Endothelial cell of umbilical vein (primary cell): ENCODE data around the gene ABR. TPM values are rescaled to one million over a fixed set of nuclear protein-coding genes. Genes with fewer than 3 reads are reported as not detected.

Experiments
- BruUV-seq: library from RNA; stranded (reverse); fragments of 400-500 nt; replicated peaks from 2 replicates; lab custom pipeline; 2021; lab: Mats Ljungman, UMichigan
- CTCF ChIA-PET: fragments of 300-600, 350-600 bp; sonication (Branson Sonifier 250); formaldehyde crosslinking; loops from one replicate; lab custom pipeline; 2021; ENCODE audit warnings: antibody characterized with exemption, inconsistent platforms; lab: Charles Lee
- POLR2A ChIA-PET: fragments of 300-600, 350-600 bp; sonication (Branson Sonifier 250); formaldehyde crosslinking; loops from one replicate; lab custom pipeline; 2021; ENCODE audit warnings: antibody characterized with exemption, inconsistent platforms; lab: Charles Lee
- DNase-seq: peaks from one replicate; pipeline ENCODE4 v3.0.0-alpha.2; 2011; ENCODE audit warnings: low read depth, low spot score
- FAIRE-seq: peaks from 2 replicates; lab custom pipeline; 2011; peaks lifted over from hg19 to GRCh38; lab: Jason Lieb, UNC
- H2AFZ ChIP-seq: 2 replicates; pipeline ENCODE4 v1.6.0; 2012; ENCODE audit warnings: low read depth, low read length, control low read depth, inconsistent platforms
- H3K27ac ChIP-seq: 2 replicates; pipeline ENCODE4 v1.5.1; 2011; ENCODE audit warnings: low read depth, mild to moderate bottlenecking, control low read depth, low read length, moderate library complexity; ENCODE audit not compliant: insufficient read depth
- H3K27me3 ChIP-seq, 2 experiments: 2 replicates each; pipeline versions ENCODE4 v1.6.0 to v1.6.1; 2011; ENCODE audit warnings: low read length in 2 of 2, mixed read lengths in 1 of 2; ENCODE audit not compliant: control insufficient read depth in 2 of 2, insufficient read depth in 2 of 2
- H3K36me3 ChIP-seq, 2 experiments: 2 replicates in 1 of 2; 3 replicates in 1 of 2; pipeline ENCODE4 v1.5.1; 2011; ENCODE audit warnings: low read length in 2 of 2, mild to moderate bottlenecking in 1 of 2, moderate library complexity in 1 of 2; ENCODE audit not compliant: control insufficient read depth in 2 of 2, insufficient read depth in 2 of 2; ENCODE audit errors: extremely low read depth in 1 of 2
- H3K4me1 ChIP-seq: 3 replicates; pipeline ENCODE4 v1.5.1; 2011; ENCODE audit warnings: mild to moderate bottlenecking, low read length; ENCODE audit not compliant: control insufficient read depth, insufficient read depth; ENCODE audit errors: extremely low read depth
- H3K4me2 ChIP-seq: 2 replicates; pipeline ENCODE4 v1.6.1; 2011; ENCODE audit warnings: low read length, control low read depth, mixed read lengths; ENCODE audit not compliant: insufficient read depth
- H3K4me3 ChIP-seq, 3 experiments: fragments of 200-600 bp in 1 of 3; sonication (generic), shearing (Covaris generic) in 1 of 3; replicated peaks in 1 of 3; 2 replicates each; pipeline ENCODE4 v1.5.1; 2011 to 2016; ENCODE audit warnings: control low read depth in 3 of 3, low read length in 3 of 3, mild to moderate bottlenecking in 2 of 3, inconsistent platforms in 1 of 3, low read depth in 1 of 3, moderate library complexity in 1 of 3; ENCODE audit not compliant: insufficient read depth in 1 of 3
- H3K79me2 ChIP-seq: 2 replicates; pipeline ENCODE4 v1.6.0; 2012; ENCODE audit warnings: low read length, inconsistent platforms; ENCODE audit not compliant: control insufficient read depth, insufficient read depth
- H3K9ac ChIP-seq: replicated peaks from 2 replicates; pipeline ENCODE3; 2011; ENCODE audit warnings: low read length, control low read depth; ENCODE audit not compliant: insufficient read depth; ENCODE audit errors: extremely low read depth
- H3K9me1 ChIP-seq: replicated peaks from 3 replicates; pipeline ENCODE4 v1.6.0; 2011; ENCODE audit warnings: mild to moderate bottlenecking, low read length; ENCODE audit not compliant: control insufficient read depth, insufficient read depth; ENCODE audit errors: extremely low read depth
- H3K9me3 ChIP-seq: replicated peaks from 2 replicates; pipeline ENCODE4 v1.5.1; 2012; ENCODE audit warnings: low read length, inconsistent platforms; ENCODE audit not compliant: control insufficient read depth, insufficient read depth
- H4K20me1 ChIP-seq: replicated peaks from 2 replicates; pipeline ENCODE3; 2011; ENCODE audit warnings: mild to moderate bottlenecking, low read length; ENCODE audit not compliant: control insufficient read depth, insufficient read depth; ENCODE audit errors: extremely low read depth
- EZH2 ChIP-seq: IDR thresholded peaks from 2 replicates; pipeline ENCODE4 v1.6.1; 2012; ENCODE audit warnings: borderline replicate concordance, low read depth, mild to moderate bottlenecking, moderate library complexity, low read length, inconsistent platforms; ENCODE audit not compliant: severe bottlenecking
- FOS ChIP-seq: IDR thresholded peaks from 2 replicates; pipeline ENCODE4 v1.6.1; 2011; ENCODE audit warnings: mild to moderate bottlenecking, low read length, moderate library complexity, borderline replicate concordance; ENCODE audit not compliant: insufficient read depth
- GATA2 ChIP-seq: IDR thresholded peaks from 2 replicates; pipeline ENCODE4 v1.7.0; 2011; ENCODE audit warnings: low read depth, mild to moderate bottlenecking, moderate library complexity, mixed read lengths, low read length; ENCODE audit not compliant: insufficient read length, insufficient read depth
- MYC ChIP-seq: IDR thresholded peaks from one replicate; pipeline ENCODE4 v1.6.1; 2011; ENCODE audit warnings: mild to moderate bottlenecking, low read depth, low read length
- POLR2A ChIP-seq: IDR thresholded peaks from 2 replicates; pipeline ENCODE4 v1.6.1; 2012; ENCODE audit warnings: low read depth, mild to moderate bottlenecking, control low read depth, low read length
- POLR2AphosphoS5 ChIP-seq: IDR thresholded peaks from 2 replicates; pipeline ENCODE4 v1.6.1; 2012; ENCODE audit warnings: low read depth, mild to moderate bottlenecking, control low read depth, low read length, moderate library complexity; ENCODE audit not compliant: insufficient read depth
- dilution Hi-C: fragments of 300-500 bp; cut with MboI; formaldehyde crosslinking; loops from one replicate; pipeline ENCODE4 v1.15.0; 2019; ENCODE audit warnings: low sequenced_read_pairs; ENCODE audit not compliant: extremely low pct_ligation_motif_present
- intact Hi-C: fragments of 100-400 bp; cut with micrococcal nuclease; formaldehyde crosslinking; loops from one replicate; pipeline ENCODE4 v1.10.0; 2022
- polyA plus RNA-seq, 4 experiments: library from polyadenylated mRNA; depleted of rRNA in 3 of 4; stranded (reverse) in 3 of 4; unstranded in 1 of 4; fragments of >200 nt; gene quantifications; 2 replicates each; pipeline versions ENCODE4 v1.2.1 to v1.2.3, GENCODE V29; 2011 to 2012; ENCODE audit warnings: missing spikeins in 1 of 4
- total RNA-seq: library from RNA; stranded (reverse); gene quantifications from 2 replicates; pipeline ENCODE4 v1.2.3, GENCODE V29; 2021
- TF ChIP-seq, protein P1 (sequence below): IDR thresholded peaks from 2 replicates; pipeline ENCODE4 v1.6.1; 2011; ENCODE audit not compliant: insufficient read depth, insufficient read length

The ABR gene
- total and polyA plus RNA-seq, 2 donors (not counting 3 experiments of a cell fraction or from before 2014, with no cell fraction given): 83.5 to 96.8 TPM

DNA sequence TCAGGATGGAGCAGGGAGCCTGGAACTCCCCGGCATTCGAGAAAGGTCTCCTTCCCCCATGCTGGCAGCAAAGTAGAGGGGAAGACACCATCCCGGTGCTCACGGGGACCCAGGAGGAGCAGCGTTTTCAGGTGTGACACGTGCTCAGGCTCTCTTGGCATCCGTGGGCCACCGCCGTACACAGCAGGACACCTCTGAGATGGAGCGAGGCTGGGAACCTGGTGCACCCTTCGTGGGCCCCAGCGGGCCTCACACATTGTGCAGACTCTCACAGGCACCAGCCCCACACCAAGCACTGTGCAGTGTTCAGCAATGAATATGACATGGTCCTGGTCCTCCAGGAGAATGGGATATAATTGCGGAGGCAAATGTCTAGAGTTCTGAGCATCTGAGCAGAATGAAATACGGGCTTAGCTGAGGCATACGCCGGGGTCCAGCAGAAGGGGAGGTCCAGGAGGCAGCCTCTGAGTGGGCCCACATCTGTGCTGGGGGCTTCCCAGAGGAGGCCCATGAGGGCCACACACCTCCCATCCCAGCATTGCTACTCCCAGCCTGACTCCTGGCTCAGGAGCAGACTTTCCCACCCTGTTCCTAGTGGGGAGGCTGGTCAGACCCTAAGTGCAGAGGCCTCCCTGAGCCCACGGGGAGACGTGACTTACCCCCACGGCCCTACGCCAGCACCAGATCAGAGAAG is 72.6 kb downstream of the ABR start:
- H3K79me2 ChIP-seq: peaks cover 14% of the 10 kb centered on the region
- H3K4me2 ChIP-seq: no peak overlapping the region
- H3K4me3 ChIP-seq: no peak overlapping the region
- dilution Hi-C loops: no loop called here
- no peak overlapping the region for H2AFZ ChIP-seq
- H4K20me1 ChIP-seq: no peaks in the 10 kb centered on the region
- FAIRE-seq: no peak
- TF ChIP-seq POLR2AphosphoS5 (no peak), GATA2 (no peak), EZH2 (no peak), FOS (no peak), MYC (no peak), POLR2A (no peak)
- TF ChIP-seq, protein P1, sequence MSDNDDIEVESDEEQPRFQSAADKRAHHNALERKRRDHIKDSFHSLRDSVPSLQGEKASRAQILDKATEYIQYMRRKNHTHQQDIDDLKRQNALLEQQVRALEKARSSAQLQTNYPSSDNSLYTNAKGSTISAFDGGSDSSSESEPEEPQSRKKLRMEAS: no peak
- BruUV-seq: no TSS peak
- no peaks in the 10 kb centered on the region for H3K9me1 ChIP-seq
- H3K27ac ChIP-seq: no peak overlapping the region
- no peak for DNase-seq
- no peaks in the 10 kb centered on the region for H3K27me3 ChIP-seq
- ChIA-PET CTCF (interaction anchor here (1.9 kb wide), 1 partner anchor 15 kb away, joined by 13 read pairs; no protein-coding TSS in a partner anchor), POLR2A (no interaction called here)
- peaks cover 0 to 2% of the 10 kb centered on the region in 2 experiments for H3K36me3 ChIP-seq
- H3K9me3 ChIP-seq: no peaks in the 10 kb centered on the region
- intact Hi-C loops: no loop called here
- H3K9ac ChIP-seq: no peak overlapping the region
- H3K4me1 ChIP-seq: peaks cover 30% of the 10 kb centered on the region
